WTC11 (cell line): ENCODE measurements around the gene GLG1. TPM values are rescaled to one million over a fixed set of nuclear protein-coding genes. Genes with fewer than 3 reads are reported as not detected.

ENCODE experiments used
- ATAC-seq: fragments of 200-7000 bp; cut with Tn5 transposase; 2 replicates; pipeline ENCODE4 v1.10.0; 2021; ENCODE audit warnings: mild to moderate bottlenecking, moderate library complexity
- CTCF ChIA-PET: fragments of 300-600 bp; sonication (Branson Sonifier 250); formaldehyde crosslinking; loops from one replicate; lab custom pipeline; 2021; ENCODE audit warnings: antibody characterized with exemption; lab: Charles Lee
- POLR2A ChIA-PET: fragments of 350-600 bp; sonication (Branson Sonifier 250); formaldehyde crosslinking; loops from one replicate; lab custom pipeline; 2021; ENCODE audit warnings: antibody characterized with exemption; lab: Charles Lee
- DNase-seq: peaks from one replicate; pipeline ENCODE4 v3.0.0; 2021; ENCODE audit warnings: low spot score
- H3K27ac Mint-ChIP-seq: 2 replicates; pipeline ENCODE4 v1.8.0; 2021; ENCODE audit warnings: mixed read lengths
- H3K27me3 Mint-ChIP-seq: 2 replicates; pipeline ENCODE4 v1.8.0; 2021; ENCODE audit warnings: low read depth, mild to moderate bottlenecking, moderate library complexity, mixed read lengths
- H3K36me3 Mint-ChIP-seq: 2 replicates; pipeline ENCODE4 v1.8.0; 2021; ENCODE audit warnings: mixed read lengths
- H3K4me1 Mint-ChIP-seq: 2 replicates; pipeline ENCODE4 v1.8.0; 2022; ENCODE audit warnings: mixed read lengths
- H3K4me3 Mint-ChIP-seq: 2 replicates; pipeline ENCODE4 v1.8.0; 2021; ENCODE audit warnings: mild to moderate bottlenecking, moderate library complexity, mixed read lengths
- H3K9me3 Mint-ChIP-seq: 2 replicates; pipeline ENCODE4 v1.8.0; 2021; ENCODE audit warnings: mixed read lengths
- ELF4 ChIP-seq: sonication (generic); formaldehyde crosslinking; IDR thresholded peaks from 2 replicates; pipeline ENCODE4 v1.8.1; 2022; ENCODE audit warnings: low read depth, mild to moderate bottlenecking, moderate library complexity, missing genetic modification reagents
- FOXJ3 ChIP-seq: sonication (generic); formaldehyde crosslinking; IDR thresholded peaks from 2 replicates; pipeline ENCODE4 v1.9.0; 2021; ENCODE audit warnings: missing genetic modification reagents, mild to moderate bottlenecking, borderline replicate concordance
- HMGA2 ChIP-seq: fragments of 250-450 bp; sonication (Bioruptor Pico); IDR thresholded peaks from 2 replicates; pipeline ENCODE4 v1.4.0; 2021; ENCODE audit warnings: mild to moderate bottlenecking, moderate library complexity
- IRF2 ChIP-seq: sonication (generic); formaldehyde crosslinking; IDR thresholded peaks from 2 replicates; pipeline ENCODE4 v1.8.0; 2022; ENCODE audit warnings: low read depth, missing genetic modification reagents, borderline replicate concordance
- MXD4 ChIP-seq: fragments of 250-450 bp; sonication (Bioruptor Pico); IDR thresholded peaks from 2 replicates; pipeline ENCODE4 v1.8.0; 2021; ENCODE audit warnings: mild to moderate bottlenecking, moderate library complexity, borderline replicate concordance
- NFYB ChIP-seq: sonication (generic); formaldehyde crosslinking; conservative IDR thresholded peaks from 2 replicates; pipeline ENCODE4 v1.8.0; 2022; ENCODE audit warnings: low read depth, missing genetic modification reagents
- NR1H2 ChIP-seq: sonication (generic); formaldehyde crosslinking; IDR thresholded peaks from 2 replicates; pipeline ENCODE4 v1.9.0; 2021; ENCODE audit warnings: mild to moderate bottlenecking, moderate library complexity, missing genetic modification reagents
- PRRX2 ChIP-seq: fragments of 250-450 bp; sonication (Bioruptor Pico); IDR thresholded peaks from 2 replicates; pipeline ENCODE4 v1.8.0; 2021; ENCODE audit warnings: mild to moderate bottlenecking
- TCF7 ChIP-seq: sonication (generic); formaldehyde crosslinking; IDR thresholded peaks from 2 replicates; pipeline ENCODE4 v1.8.0; 2022; ENCODE audit warnings: mild to moderate bottlenecking, low read depth, missing genetic modification reagents, moderate library complexity
- ZNF232 ChIP-seq: sonication (generic); formaldehyde crosslinking; IDR thresholded peaks from 2 replicates; pipeline ENCODE4 v1.8.0; 2022; ENCODE audit warnings: mild to moderate bottlenecking, missing genetic modification reagents
- ZNF263 ChIP-seq: sonication (generic); formaldehyde crosslinking; IDR thresholded peaks from 2 replicates; pipeline ENCODE4 v1.8.1; 2022; ENCODE audit warnings: low read depth, mild to moderate bottlenecking, moderate library complexity, missing genetic modification reagents
- ZNF671 ChIP-seq: fragments of 250-450 bp; sonication (Bioruptor Pico); IDR thresholded peaks from 2 replicates; pipeline ENCODE4 v1.8.0; 2021; ENCODE audit warnings: mild to moderate bottlenecking
- total RNA-seq: library from RNA; stranded (reverse); gene quantifications from 3 replicates; pipeline ENCODE4 v1.2.3, GENCODE V29; 2021
- TF ChIP-seq, protein P1 (sequence below): sonication (generic); formaldehyde crosslinking; IDR thresholded peaks from 2 replicates; pipeline ENCODE4 v1.8.0; 2023; ENCODE audit warnings: missing genetic modification reagents, mild to moderate bottlenecking, borderline replicate concordance
- TF ChIP-seq, protein P2 (sequence below): sonication (generic); formaldehyde crosslinking; IDR thresholded peaks from 2 replicates; pipeline ENCODE4 v1.8.1; 2022; ENCODE audit warnings: low read depth, mild to moderate bottlenecking, moderate library complexity, missing genetic modification reagents, borderline replicate concordance
- TF ChIP-seq, protein P3 (sequence below): sonication (generic); formaldehyde crosslinking; conservative IDR thresholded peaks from 2 replicates; pipeline ENCODE4 v1.8.1; 2023; ENCODE audit warnings: mild to moderate bottlenecking, low read depth, missing genetic modification reagents, moderate library complexity
- TF ChIP-seq, protein P4 (sequence below): sonication (generic); formaldehyde crosslinking; IDR thresholded peaks from 2 replicates; pipeline ENCODE4 v1.8.1; 2022; ENCODE audit warnings: mild to moderate bottlenecking, missing genetic modification reagents, moderate library complexity, borderline replicate concordance
- TF ChIP-seq, protein P5 (sequence below): sonication (generic); formaldehyde crosslinking; IDR thresholded peaks from 2 replicates; pipeline ENCODE4 v1.8.1; 2023; ENCODE audit warnings: mild to moderate bottlenecking, missing genetic modification reagents, moderate library complexity
- TF ChIP-seq, protein P6 (sequence below): fragments of 250-450 bp; sonication (Bioruptor Pico); IDR thresholded peaks from 2 replicates; pipeline ENCODE4 v1.8.0; 2021; ENCODE audit warnings: mild to moderate bottlenecking

GLG1 gene
- total RNA-seq, 1 experiment from 2014 or later, result 156 TPM

DNA sequence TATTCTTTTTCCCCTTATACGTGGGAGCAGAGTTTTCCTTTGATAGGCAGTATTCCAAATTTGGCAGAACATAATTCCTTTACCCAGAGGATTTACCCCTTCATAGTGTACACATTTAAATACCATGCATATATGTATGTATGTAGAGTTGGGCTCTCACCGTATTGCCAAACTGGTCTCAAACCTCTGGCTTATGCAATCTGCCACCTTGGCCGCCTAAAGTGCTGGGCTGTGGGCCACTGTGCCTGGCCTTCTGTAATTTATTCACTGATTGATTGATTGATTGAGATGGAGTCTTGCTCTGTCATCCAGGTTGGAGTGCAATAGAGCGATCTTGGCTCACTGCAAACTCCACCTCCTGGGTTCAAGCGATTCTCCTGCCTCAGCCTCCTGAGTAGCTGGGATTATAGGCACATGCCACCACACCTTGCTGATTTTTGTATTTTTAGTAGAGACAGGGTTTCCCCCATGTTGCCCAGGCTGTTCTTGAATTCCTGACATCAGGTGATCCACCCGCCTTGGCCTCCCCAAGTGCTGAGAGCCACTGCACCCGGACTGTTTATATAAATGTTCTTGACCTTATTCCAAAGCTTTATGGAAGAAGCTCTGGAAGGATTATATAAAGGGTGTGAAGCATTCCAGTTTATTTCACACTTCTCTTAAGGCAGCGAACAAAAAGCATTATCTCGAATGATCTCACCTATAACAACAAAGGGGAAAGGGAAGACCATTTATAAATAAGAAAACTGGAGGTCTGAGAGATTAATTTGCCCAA is 14.9 kb downstream of the GLG1 start (continued):
- TF ChIP-seq, protein P1, sequence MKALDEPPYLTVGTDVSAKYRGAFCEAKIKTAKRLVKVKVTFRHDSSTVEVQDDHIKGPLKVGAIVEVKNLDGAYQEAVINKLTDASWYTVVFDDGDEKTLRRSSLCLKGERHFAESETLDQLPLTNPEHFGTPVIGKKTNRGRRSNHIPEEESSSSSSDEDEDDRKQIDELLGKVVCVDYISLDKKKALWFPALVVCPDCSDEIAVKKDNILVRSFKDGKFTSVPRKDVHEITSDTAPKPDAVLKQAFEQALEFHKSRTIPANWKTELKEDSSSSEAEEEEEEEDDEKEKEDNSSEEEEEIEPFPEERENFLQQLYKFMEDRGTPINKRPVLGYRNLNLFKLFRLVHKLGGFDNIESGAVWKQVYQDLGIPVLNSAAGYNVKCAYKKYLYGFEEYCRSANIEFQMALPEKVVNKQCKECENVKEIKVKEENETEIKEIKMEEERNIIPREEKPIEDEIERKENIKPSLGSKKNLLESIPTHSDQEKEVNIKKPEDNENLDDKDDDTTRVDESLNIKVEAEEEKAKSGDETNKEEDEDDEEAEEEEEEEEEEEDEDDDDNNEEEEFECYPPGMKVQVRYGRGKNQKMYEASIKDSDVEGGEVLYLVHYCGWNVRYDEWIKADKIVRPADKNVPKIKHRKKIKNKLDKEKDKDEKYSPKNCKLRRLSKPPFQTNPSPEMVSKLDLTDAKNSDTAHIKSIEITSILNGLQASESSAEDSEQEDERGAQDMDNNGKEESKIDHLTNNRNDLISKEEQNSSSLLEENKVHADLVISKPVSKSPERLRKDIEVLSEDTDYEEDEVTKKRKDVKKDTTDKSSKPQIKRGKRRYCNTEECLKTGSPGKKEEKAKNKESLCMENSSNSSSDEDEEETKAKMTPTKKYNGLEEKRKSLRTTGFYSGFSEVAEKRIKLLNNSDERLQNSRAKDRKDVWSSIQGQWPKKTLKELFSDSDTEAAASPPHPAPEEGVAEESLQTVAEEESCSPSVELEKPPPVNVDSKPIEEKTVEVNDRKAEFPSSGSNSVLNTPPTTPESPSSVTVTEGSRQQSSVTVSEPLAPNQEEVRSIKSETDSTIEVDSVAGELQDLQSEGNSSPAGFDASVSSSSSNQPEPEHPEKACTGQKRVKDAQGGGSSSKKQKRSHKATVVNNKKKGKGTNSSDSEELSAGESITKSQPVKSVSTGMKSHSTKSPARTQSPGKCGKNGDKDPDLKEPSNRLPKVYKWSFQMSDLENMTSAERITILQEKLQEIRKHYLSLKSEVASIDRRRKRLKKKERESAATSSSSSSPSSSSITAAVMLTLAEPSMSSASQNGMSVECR, result no peak
- TF ChIP-seq NFYB, result no peak
- TF ChIP-seq HMGA2 (CRISPR knock-in tag), result no peak
- TF ChIP-seq, protein P2, sequence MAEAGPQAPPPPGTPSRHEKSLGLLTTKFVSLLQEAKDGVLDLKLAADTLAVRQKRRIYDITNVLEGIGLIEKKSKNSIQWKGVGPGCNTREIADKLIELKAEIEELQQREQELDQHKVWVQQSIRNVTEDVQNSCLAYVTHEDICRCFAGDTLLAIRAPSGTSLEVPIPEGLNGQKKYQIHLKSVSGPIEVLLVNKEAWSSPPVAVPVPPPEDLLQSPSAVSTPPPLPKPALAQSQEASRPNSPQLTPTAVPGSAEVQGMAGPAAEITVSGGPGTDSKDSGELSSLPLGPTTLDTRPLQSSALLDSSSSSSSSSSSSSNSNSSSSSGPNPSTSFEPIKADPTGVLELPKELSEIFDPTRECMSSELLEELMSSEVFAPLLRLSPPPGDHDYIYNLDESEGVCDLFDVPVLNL (CRISPR knock-in tag), result no peak
- no peak for TF ChIP-seq ELF4
- no peak for TF ChIP-seq ZNF232
- TF ChIP-seq FOXJ3, result no peak

DNA sequence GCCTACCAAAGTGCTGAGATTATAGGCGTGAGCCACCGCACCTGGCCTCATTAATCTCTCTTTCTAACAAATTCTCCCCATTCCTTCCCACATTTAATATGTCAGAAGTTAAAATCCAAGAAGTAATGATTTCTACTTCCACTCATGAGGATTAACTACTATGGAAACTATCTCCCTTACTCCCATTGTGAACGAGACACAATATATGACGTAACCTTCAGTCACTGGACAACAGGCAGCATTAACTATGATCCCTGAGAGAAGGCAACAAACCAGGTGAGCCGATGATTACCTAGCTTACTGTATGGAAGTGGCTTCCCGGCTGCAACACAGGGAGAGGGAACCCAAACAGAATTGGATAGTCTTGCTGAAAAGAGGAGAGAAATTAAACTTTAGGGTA is 20.0 kb downstream of the GLG1 start:
- H3K36me3 Mint-ChIP-seq, result no peaks in the 10 kb centered on the region
- H3K9me3 Mint-ChIP-seq, result no peaks in the 10 kb centered on the region
- H3K27me3 Mint-ChIP-seq, result no peaks in the 10 kb centered on the region
- H3K4me3 Mint-ChIP-seq, result no peak overlapping the region
- ATAC-seq (no peak), DNase-seq (no peak)
- POLR2A ChIA-PET, result no interaction called here
- H3K27ac Mint-ChIP-seq, result peak overlapping the region; percentile 64; the same call in 1 of the 2 replicates
- peaks cover 26% of the 10 kb centered on the region for H3K4me1 Mint-ChIP-seq
- CTCF ChIA-PET, result no interaction called here
- TF ChIP-seq, protein P1, result no peak
- TF ChIP-seq, protein P3, sequence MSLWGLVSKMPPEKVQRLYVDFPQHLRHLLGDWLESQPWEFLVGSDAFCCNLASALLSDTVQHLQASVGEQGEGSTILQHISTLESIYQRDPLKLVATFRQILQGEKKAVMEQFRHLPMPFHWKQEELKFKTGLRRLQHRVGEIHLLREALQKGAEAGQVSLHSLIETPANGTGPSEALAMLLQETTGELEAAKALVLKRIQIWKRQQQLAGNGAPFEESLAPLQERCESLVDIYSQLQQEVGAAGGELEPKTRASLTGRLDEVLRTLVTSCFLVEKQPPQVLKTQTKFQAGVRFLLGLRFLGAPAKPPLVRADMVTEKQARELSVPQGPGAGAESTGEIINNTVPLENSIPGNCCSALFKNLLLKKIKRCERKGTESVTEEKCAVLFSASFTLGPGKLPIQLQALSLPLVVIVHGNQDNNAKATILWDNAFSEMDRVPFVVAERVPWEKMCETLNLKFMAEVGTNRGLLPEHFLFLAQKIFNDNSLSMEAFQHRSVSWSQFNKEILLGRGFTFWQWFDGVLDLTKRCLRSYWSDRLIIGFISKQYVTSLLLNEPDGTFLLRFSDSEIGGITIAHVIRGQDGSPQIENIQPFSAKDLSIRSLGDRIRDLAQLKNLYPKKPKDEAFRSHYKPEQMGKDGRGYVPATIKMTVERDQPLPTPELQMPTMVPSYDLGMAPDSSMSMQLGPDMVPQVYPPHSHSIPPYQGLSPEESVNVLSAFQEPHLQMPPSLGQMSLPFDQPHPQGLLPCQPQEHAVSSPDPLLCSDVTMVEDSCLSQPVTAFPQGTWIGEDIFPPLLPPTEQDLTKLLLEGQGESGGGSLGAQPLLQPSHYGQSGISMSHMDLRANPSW (CRISPR knock-in tag), result no peak
- TF ChIP-seq PRRX2, result no peak
- no peak for TF ChIP-seq IRF2 (CRISPR knock-in tag)
- TF ChIP-seq, protein P4, sequence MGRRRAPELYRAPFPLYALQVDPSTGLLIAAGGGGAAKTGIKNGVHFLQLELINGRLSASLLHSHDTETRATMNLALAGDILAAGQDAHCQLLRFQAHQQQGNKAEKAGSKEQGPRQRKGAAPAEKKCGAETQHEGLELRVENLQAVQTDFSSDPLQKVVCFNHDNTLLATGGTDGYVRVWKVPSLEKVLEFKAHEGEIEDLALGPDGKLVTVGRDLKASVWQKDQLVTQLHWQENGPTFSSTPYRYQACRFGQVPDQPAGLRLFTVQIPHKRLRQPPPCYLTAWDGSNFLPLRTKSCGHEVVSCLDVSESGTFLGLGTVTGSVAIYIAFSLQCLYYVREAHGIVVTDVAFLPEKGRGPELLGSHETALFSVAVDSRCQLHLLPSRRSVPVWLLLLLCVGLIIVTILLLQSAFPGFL (CRISPR knock-in tag), result no peak
- TF ChIP-seq, protein P5, sequence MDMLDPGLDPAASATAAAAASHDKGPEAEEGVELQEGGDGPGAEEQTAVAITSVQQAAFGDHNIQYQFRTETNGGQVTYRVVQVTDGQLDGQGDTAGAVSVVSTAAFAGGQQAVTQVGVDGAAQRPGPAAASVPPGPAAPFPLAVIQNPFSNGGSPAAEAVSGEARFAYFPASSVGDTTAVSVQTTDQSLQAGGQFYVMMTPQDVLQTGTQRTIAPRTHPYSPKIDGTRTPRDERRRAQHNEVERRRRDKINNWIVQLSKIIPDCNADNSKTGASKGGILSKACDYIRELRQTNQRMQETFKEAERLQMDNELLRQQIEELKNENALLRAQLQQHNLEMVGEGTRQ, result no peak
- TF ChIP-seq MXD4 (CRISPR knock-in tag), result no peak
- no peak for TF ChIP-seq ELF4
- TF ChIP-seq ZNF263 (CRISPR knock-in tag), result no peak
- no peak for TF ChIP-seq ZNF671 (CRISPR knock-in tag)
- no peak for TF ChIP-seq NR1H2
- TF ChIP-seq, protein P6, sequence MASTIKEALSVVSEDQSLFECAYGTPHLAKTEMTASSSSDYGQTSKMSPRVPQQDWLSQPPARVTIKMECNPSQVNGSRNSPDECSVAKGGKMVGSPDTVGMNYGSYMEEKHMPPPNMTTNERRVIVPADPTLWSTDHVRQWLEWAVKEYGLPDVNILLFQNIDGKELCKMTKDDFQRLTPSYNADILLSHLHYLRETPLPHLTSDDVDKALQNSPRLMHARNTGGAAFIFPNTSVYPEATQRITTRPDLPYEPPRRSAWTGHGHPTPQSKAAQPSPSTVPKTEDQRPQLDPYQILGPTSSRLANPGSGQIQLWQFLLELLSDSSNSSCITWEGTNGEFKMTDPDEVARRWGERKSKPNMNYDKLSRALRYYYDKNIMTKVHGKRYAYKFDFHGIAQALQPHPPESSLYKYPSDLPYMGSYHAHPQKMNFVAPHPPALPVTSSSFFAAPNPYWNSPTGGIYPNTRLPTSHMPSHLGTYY, result no peak
- no peak for TF ChIP-seq TCF7
